Activated T-cell treated with anti-CD3 and anti-CD28 coated beads, Interleukin-2, amount 50 U/mL, for 24 hours (primary cell): ENCODE measurements around the gene AKR1C1.
"Not testable (repeated sequence)": the region's sequence is repeated elsewhere in the genome, so short reads cannot be mapped to it uniquely, and the experiment has no call there.

ENCODE experiments used
- DNase-seq: peaks from one replicate; pipeline ENCODE4 v3.0.0-alpha.2; 2020
- H3K27ac Mint-ChIP-seq: 2 replicates; pipeline ENCODE4 v1.8.0; 2020; ENCODE audit warnings: mild to moderate bottlenecking, mixed read lengths
- H3K27me3 Mint-ChIP-seq: 2 replicates; pipeline ENCODE4 v1.8.0; 2020; ENCODE audit warnings: mixed read lengths
- H3K36me3 Mint-ChIP-seq: 2 replicates; pipeline ENCODE4 v1.8.0; 2020; ENCODE audit warnings: low read depth, mixed read lengths
- H3K4me1 Mint-ChIP-seq: 2 replicates; pipeline ENCODE4 v1.8.0; 2020; ENCODE audit warnings: low read depth, mixed read lengths
- H3K4me3 Mint-ChIP-seq: 2 replicates; pipeline ENCODE4 v1.8.0; 2020; ENCODE audit warnings: mild to moderate bottlenecking, moderate library complexity, mixed read lengths
- H3K9me3 Mint-ChIP-seq: 2 replicates; pipeline ENCODE4 v1.8.0; 2020; ENCODE audit warnings: mixed read lengths

AKR1C1 gene

GRCh38 chr10:4962876-4963814, at the start of gene AKR1C1:
Gene AKR1C1 (plus strand): TSS chr10:4963415. CDS start chr10:4963445, 30 bp downstream.
- H3K4me1 Mint-ChIP-seq, H3K9me3 Mint-ChIP-seq, DNase-seq, H3K36me3 Mint-ChIP-seq, H3K4me3 Mint-ChIP-seq, H3K27ac Mint-ChIP-seq, H3K27me3 Mint-ChIP-seq: not testable (repeated sequence)

GRCh38 chr10:4914213-4914850, 48.9 kb upstream of the AKR1C1 start:
- Mint-ChIP-seq H3K4me3 (no peak overlapping the region), H3K9me3 (peaks cover 2% of the 10 kb centered on the region), H3K27me3 (no peaks in the 10 kb centered on the region), H3K4me1 (no peaks in the 10 kb centered on the region), H3K27ac (no peak overlapping the region), H3K36me3 (peaks cover 10% of the 10 kb centered on the region)
- no peak for DNase-seq

- Mint-ChIP-seq H3K27me3 (no peaks in the 10 kb centered on the region), H3K36me3 (no peaks in the 10 kb centered on the region), H3K4me1 (no peaks in the 10 kb centered on the region), H3K9me3 (no peaks in the 10 kb centered on the region), H3K4me3 (no peak overlapping the region), H3K27ac (no peak overlapping the region)
- no peak for DNase-seq
Observed at GRCh38 chr10:4916086-4916716, 47.0 kb upstream of the AKR1C1 start.

GRCh38 chr10:4918236-4918635, 45.0 kb upstream of the AKR1C1 start:
- Mint-ChIP-seq H3K9me3 (no peaks in the 10 kb centered on the region), H3K4me3 (no peak overlapping the region), H3K27me3 (no peaks in the 10 kb centered on the region), H3K36me3 (no peaks in the 10 kb centered on the region), H3K27ac (no peak overlapping the region), H3K4me1 (no peaks in the 10 kb centered on the region)
- DNase-seq = no peak

GRCh38 chr10:4924482-4924881, 38.7 kb upstream of the AKR1C1 start:
- not testable (repeated sequence) for H3K36me3 Mint-ChIP-seq, H3K4me3 Mint-ChIP-seq, H3K27ac Mint-ChIP-seq, H3K4me1 Mint-ChIP-seq, H3K27me3 Mint-ChIP-seq, DNase-seq
- H3K9me3 Mint-ChIP-seq = peaks cover 18% of the 10 kb centered on the region

- H3K4me1 Mint-ChIP-seq = no peaks in the 10 kb centered on the region
- H3K36me3 Mint-ChIP-seq = peaks cover 4% of the 10 kb centered on the region
Observed at GRCh38 chr10:4926400-4926799, 36.8 kb upstream of the AKR1C1 start.

GRCh38 chr10:4931587-4931986, 31.6 kb upstream of the AKR1C1 start:
- no peak overlapping the region for H3K4me3 Mint-ChIP-seq
- no peak for DNase-seq
- H3K9me3 Mint-ChIP-seq = peaks cover 8% of the 10 kb centered on the region
- no peaks in the 10 kb centered on the region for H3K27me3 Mint-ChIP-seq
- no peaks in the 10 kb centered on the region for H3K4me1 Mint-ChIP-seq
- H3K27ac Mint-ChIP-seq = no peak overlapping the region
- H3K36me3 Mint-ChIP-seq = peaks cover 2% of the 10 kb centered on the region

More at GRCh38 chr10:4926400-4926799, 36.8 kb upstream of the AKR1C1 start:
- Mint-ChIP-seq H3K9me3 (peaks cover 18% of the 10 kb centered on the region), H3K4me3 (no peak overlapping the region), H3K27ac (no peak overlapping the region), H3K27me3 (no peaks in the 10 kb centered on the region)
- DNase-seq = no peak

- no peak for DNase-seq
- H3K27ac Mint-ChIP-seq = no peak overlapping the region
- no peaks in the 10 kb centered on the region for H3K9me3 Mint-ChIP-seq
- no peak overlapping the region for H3K4me3 Mint-ChIP-seq
- no peaks in the 10 kb centered on the region for H3K4me1 Mint-ChIP-seq
- no peaks in the 10 kb centered on the region for H3K27me3 Mint-ChIP-seq
- no peaks in the 10 kb centered on the region for H3K36me3 Mint-ChIP-seq
Observed at GRCh38 chr10:4934391-4934987, 28.7 kb upstream of the AKR1C1 start.

GRCh38 chr10:4937346-4937745, 25.9 kb upstream of the AKR1C1 start:
- Mint-ChIP-seq H3K27me3 (no peaks in the 10 kb centered on the region), H3K4me1 (no peaks in the 10 kb centered on the region)

GRCh38 chr10:4939224-4940072, 23.8 kb upstream of the AKR1C1 start:
- no peak overlapping the region for H3K27ac Mint-ChIP-seq
- H3K9me3 Mint-ChIP-seq = no peaks in the 10 kb centered on the region
- no peaks in the 10 kb centered on the region for H3K36me3 Mint-ChIP-seq
- no peaks in the 10 kb centered on the region for H3K27me3 Mint-ChIP-seq
- H3K4me3 Mint-ChIP-seq = no peak overlapping the region
- no peaks in the 10 kb centered on the region for H3K4me1 Mint-ChIP-seq
- no peak for DNase-seq

More at GRCh38 chr10:4937346-4937745, 25.9 kb upstream of the AKR1C1 start:
- DNase-seq = no peak
- H3K36me3 Mint-ChIP-seq = no peaks in the 10 kb centered on the region
- no peak overlapping the region for H3K27ac Mint-ChIP-seq
- no peaks in the 10 kb centered on the region for H3K9me3 Mint-ChIP-seq
- no peak overlapping the region for H3K4me3 Mint-ChIP-seq

GRCh38 chr10:4940073-4940428, 23.2 kb upstream of the AKR1C1 start:
- not testable (repeated sequence) for H3K4me1 Mint-ChIP-seq, H3K9me3 Mint-ChIP-seq, DNase-seq, H3K27me3 Mint-ChIP-seq, H3K36me3 Mint-ChIP-seq, H3K27ac Mint-ChIP-seq, H3K4me3 Mint-ChIP-seq

- not testable (repeated sequence) for H3K27ac Mint-ChIP-seq, H3K36me3 Mint-ChIP-seq, DNase-seq, H3K4me3 Mint-ChIP-seq, H3K4me1 Mint-ChIP-seq, H3K27me3 Mint-ChIP-seq, H3K9me3 Mint-ChIP-seq
Observed at GRCh38 chr10:4940909-4941308, 22.3 kb upstream of the AKR1C1 start.

- Mint-ChIP-seq H3K9me3 (no peaks in the 10 kb centered on the region), H3K4me3 (no peak overlapping the region), H3K4me1 (no peaks in the 10 kb centered on the region), H3K36me3 (no peaks in the 10 kb centered on the region), H3K27me3 (no peaks in the 10 kb centered on the region), H3K27ac (no peak overlapping the region)
- DNase-seq = no peak
Observed at GRCh38 chr10:4941540-4942330, 21.5 kb upstream of the AKR1C1 start.
